HEK293 (cell line): Measurements from ENCODE around the gene KCNH5.

Experiments used
- CTCF ChIA-PET: fragments of 350-600 bp; formaldehyde crosslinking; extraction: SDS; loops from one replicate; lab custom pipeline; 2021; ENCODE audit warnings: antibody characterized with exemption; lab: Yijun Ruan, JAX
- POLR2A ChIA-PET: fragments of 300-600 bp; formaldehyde crosslinking; extraction: SDS; loops from one replicate; lab custom pipeline; 2020; ENCODE audit warnings: antibody characterized with exemption, inconsistent platforms; lab: Yijun Ruan, JAX
- H3K27ac ChIP-seq: fragments of 200-500 bp; sonication (Bioruptor generic); 2 replicates; pipeline ENCODE4 v1.5.1; 2014; ENCODE audit warnings: low read depth, low read length, control low read depth, inconsistent platforms; ENCODE audit errors: extremely low read depth
- H3K36me3 ChIP-seq, 2 experiments: fragments of 200-500 bp in 1 of 2; sonication (Bioruptor generic) in 1 of 2; 1 replicate in 1 of 2; 2 replicates in 1 of 2; pipeline ENCODE4 v1.5.1; 2014 to 2017; ENCODE audit warnings: inconsistent platforms in 2 of 2, low read length in 2 of 2; ENCODE audit not compliant: control insufficient read depth in 2 of 2, insufficient read depth in 1 of 2
- H3K4me1 ChIP-seq: fragments of 200-500 bp; sonication (Bioruptor generic); 2 replicates; pipeline ENCODE4 v1.5.1; 2014; ENCODE audit warnings: mild to moderate bottlenecking, low read length, inconsistent platforms; ENCODE audit not compliant: control insufficient read depth, insufficient read depth
- H3K4me3 ChIP-seq: 2 replicates; pipeline ENCODE4 v1.5.1; 2011; ENCODE audit warnings: low read depth, mild to moderate bottlenecking, control low read depth, low read length, moderate library complexity
- H3K9me3 ChIP-seq: fragments of 200-500 bp; sonication (Bioruptor generic); 2 replicates; pipeline ENCODE4 v1.5.1; 2014; ENCODE audit warnings: low read depth, low read length, inconsistent platforms; ENCODE audit not compliant: control insufficient read depth, insufficient read depth
- AEBP2 ChIP-seq: fragments of 450-650 bp; formaldehyde crosslinking; IDR thresholded peaks from 2 replicates; pipeline ENCODE4 v1.5.1; 2016; ENCODE audit warnings: missing biosample characterization, missing genetic modification characterization, borderline replicate concordance
- KLF1 ChIP-seq: fragments of 450-650 bp; formaldehyde crosslinking; IDR thresholded peaks from 2 replicates; pipeline ENCODE4 v1.5.1; 2016; ENCODE audit warnings: missing biosample characterization, missing genetic modification characterization
- KLF17 ChIP-seq: fragments of 450-650 bp; formaldehyde crosslinking; IDR thresholded peaks from 2 replicates; pipeline ENCODE4 v1.5.1; 2016; ENCODE audit warnings: missing biosample characterization, missing genetic modification characterization
- KLF7 ChIP-seq: fragments of 450-650 bp; formaldehyde crosslinking; IDR thresholded peaks from 2 replicates; pipeline ENCODE4 v1.5.1; 2016; ENCODE audit warnings: missing biosample characterization, missing genetic modification characterization, borderline replicate concordance
- KLF9 ChIP-seq: fragments of 450-650 bp; formaldehyde crosslinking; IDR thresholded peaks from 2 replicates; pipeline ENCODE4 v1.5.1; 2016; ENCODE audit warnings: missing biosample characterization, missing genetic modification characterization, low read depth
- MYNN ChIP-seq: fragments of 450-650 bp; formaldehyde crosslinking; IDR thresholded peaks from 2 replicates; pipeline ENCODE4 v1.5.1; 2016; ENCODE audit warnings: missing biosample characterization, missing genetic modification characterization, borderline replicate concordance
- OVOL3 ChIP-seq: fragments of 450-650 bp; formaldehyde crosslinking; IDR thresholded peaks from 2 replicates; pipeline ENCODE4 v1.5.1; 2016; ENCODE audit warnings: missing biosample characterization, missing genetic modification characterization
- SP7 ChIP-seq: fragments of 450-650 bp; formaldehyde crosslinking; IDR thresholded peaks from 2 replicates; pipeline ENCODE4 v1.5.1; 2016; ENCODE audit warnings: missing biosample characterization, missing genetic modification characterization
- ZBTB26 ChIP-seq: fragments of 450-650 bp; formaldehyde crosslinking; optimal IDR thresholded peaks from 2 replicates; pipeline ENCODE3; 2016; ENCODE audit warnings: missing biosample characterization, mild to moderate bottlenecking, missing genetic modification characterization
- ZBTB8A ChIP-seq: fragments of 450-650 bp; formaldehyde crosslinking; IDR thresholded peaks from 2 replicates; pipeline ENCODE4 v1.5.1; 2016; ENCODE audit warnings: missing biosample characterization, missing genetic modification characterization
- ZNF112 ChIP-seq: fragments of 450-650 bp; formaldehyde crosslinking; IDR thresholded peaks from 2 replicates; pipeline ENCODE4 v1.5.0; 2017; ENCODE audit warnings: missing biosample characterization, missing genetic modification characterization
- ZNF157 ChIP-seq: fragments of 450-650 bp; formaldehyde crosslinking; IDR thresholded peaks from 2 replicates; pipeline ENCODE4 v1.5.1; 2016; ENCODE audit warnings: missing biosample characterization, missing genetic modification characterization
- ZNF174 ChIP-seq: fragments of 450-650 bp; formaldehyde crosslinking; IDR thresholded peaks from 2 replicates; pipeline ENCODE4 v1.5.0; 2017; ENCODE audit warnings: missing biosample characterization, mild to moderate bottlenecking, missing genetic modification characterization
- ZNF2 ChIP-seq: fragments of 450-650 bp; formaldehyde crosslinking; IDR thresholded peaks from 2 replicates; pipeline ENCODE4 v1.5.1; 2016; ENCODE audit warnings: missing biosample characterization, missing genetic modification characterization
- ZNF23 ChIP-seq: fragments of 450-650 bp; formaldehyde crosslinking; IDR thresholded peaks from 2 replicates; pipeline ENCODE4 v1.5.1; 2016; ENCODE audit warnings: missing biosample characterization, missing genetic modification characterization, borderline replicate concordance
- ZNF24 ChIP-seq: fragments of 450-650 bp; formaldehyde crosslinking; IDR thresholded peaks from 2 replicates; pipeline ENCODE4 v1.5.1; 2016; ENCODE audit warnings: missing biosample characterization, missing genetic modification characterization
- ZNF248 ChIP-seq: fragments of 450-650 bp; formaldehyde crosslinking; IDR thresholded peaks from 2 replicates; pipeline ENCODE4 v1.5.1; 2017; ENCODE audit warnings: missing biosample characterization, missing genetic modification characterization
- ZNF350 ChIP-seq: fragments of 450-650 bp; formaldehyde crosslinking; IDR thresholded peaks from 2 replicates; pipeline ENCODE4 v1.5.0; 2017; ENCODE audit warnings: missing biosample characterization, mild to moderate bottlenecking, missing genetic modification characterization
- ZNF366 ChIP-seq: fragments of 450-650 bp; formaldehyde crosslinking; conservative IDR thresholded peaks from 2 replicates; pipeline ENCODE4 v1.5.1; 2016; ENCODE audit warnings: missing biosample characterization, missing genetic modification characterization
- ZNF404 ChIP-seq: fragments of 450-650 bp; formaldehyde crosslinking; IDR thresholded peaks from 2 replicates; pipeline ENCODE4 v1.5.1; 2017; ENCODE audit warnings: missing biosample characterization, missing genetic modification characterization
- ZNF473 ChIP-seq: fragments of 450-650 bp; formaldehyde crosslinking; IDR thresholded peaks from 2 replicates; pipeline ENCODE4 v1.5.1; 2017; ENCODE audit warnings: missing biosample characterization, missing genetic modification characterization
- ZNF600 ChIP-seq: fragments of 450-650 bp; formaldehyde crosslinking; IDR thresholded peaks from 2 replicates; pipeline ENCODE4 v1.5.1; 2016; ENCODE audit warnings: missing biosample characterization, missing genetic modification characterization
- ZNF747 ChIP-seq: fragments of 450-650 bp; formaldehyde crosslinking; IDR thresholded peaks from 2 replicates; pipeline ENCODE4 v1.5.1; 2016; ENCODE audit warnings: missing biosample characterization, missing genetic modification characterization
- ZNF843 ChIP-seq: fragments of 450-650 bp; formaldehyde crosslinking; IDR thresholded peaks from 2 replicates; pipeline ENCODE4 v1.5.1; 2016; ENCODE audit warnings: missing biosample characterization, missing genetic modification characterization
- TF ChIP-seq, protein P1 (sequence below): fragments of 450-650 bp; formaldehyde crosslinking; IDR thresholded peaks from 2 replicates; pipeline ENCODE4 v1.5.1; 2016; ENCODE audit warnings: missing biosample characterization, missing genetic modification characterization, borderline replicate concordance
- TF ChIP-seq, protein P2 (sequence below): fragments of 450-650 bp; formaldehyde crosslinking; IDR thresholded peaks from 2 replicates; pipeline ENCODE4 v1.5.1; 2016; ENCODE audit warnings: missing biosample characterization, missing genetic modification characterization

KCNH5 gene

GRCh38 chr14:62905566-62905965 is 139.7 kb downstream of the KCNH5 start (continued):
- TF ChIP-seq, protein P1, sequence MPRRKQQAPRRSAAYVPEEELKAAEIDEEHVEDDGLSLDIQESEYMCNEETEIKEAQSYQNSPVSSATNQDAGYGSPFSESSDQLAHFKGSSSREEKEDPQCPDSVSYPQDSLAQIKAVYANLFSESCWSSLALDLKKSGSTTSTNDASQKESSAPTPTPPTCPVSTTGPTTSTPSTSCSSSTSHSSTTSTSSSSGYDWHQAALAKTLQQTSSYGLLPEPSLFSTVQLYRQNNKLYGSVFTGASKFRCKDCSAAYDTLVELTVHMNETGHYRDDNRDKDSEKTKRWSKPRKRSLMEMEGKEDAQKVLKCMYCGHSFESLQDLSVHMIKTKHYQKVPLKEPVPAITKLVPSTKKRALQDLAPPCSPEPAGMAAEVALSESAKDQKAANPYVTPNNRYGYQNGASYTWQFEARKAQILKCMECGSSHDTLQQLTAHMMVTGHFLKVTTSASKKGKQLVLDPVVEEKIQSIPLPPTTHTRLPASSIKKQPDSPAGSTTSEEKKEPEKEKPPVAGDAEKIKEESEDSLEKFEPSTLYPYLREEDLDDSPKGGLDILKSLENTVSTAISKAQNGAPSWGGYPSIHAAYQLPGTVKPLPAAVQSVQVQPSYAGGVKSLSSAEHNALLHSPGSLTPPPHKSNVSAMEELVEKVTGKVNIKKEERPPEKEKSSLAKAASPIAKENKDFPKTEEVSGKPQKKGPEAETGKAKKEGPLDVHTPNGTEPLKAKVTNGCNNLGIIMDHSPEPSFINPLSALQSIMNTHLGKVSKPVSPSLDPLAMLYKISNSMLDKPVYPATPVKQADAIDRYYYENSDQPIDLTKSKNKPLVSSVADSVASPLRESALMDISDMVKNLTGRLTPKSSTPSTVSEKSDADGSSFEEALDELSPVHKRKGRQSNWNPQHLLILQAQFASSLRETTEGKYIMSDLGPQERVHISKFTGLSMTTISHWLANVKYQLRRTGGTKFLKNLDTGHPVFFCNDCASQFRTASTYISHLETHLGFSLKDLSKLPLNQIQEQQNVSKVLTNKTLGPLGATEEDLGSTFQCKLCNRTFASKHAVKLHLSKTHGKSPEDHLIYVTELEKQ (tag by site-specific recombination) = no peak
- TF ChIP-seq ZNF2 (tag by site-specific recombination) (no peak), ZBTB8A (tag by site-specific recombination) (no peak), OVOL3 (tag by site-specific recombination) (no peak), ZNF473 (tag by site-specific recombination) (no peak), AEBP2 (tag by site-specific recombination) (no peak), KLF1 (tag by site-specific recombination) (no peak), ZNF112 (tag by site-specific recombination) (no peak), ZBTB26 (tag by site-specific recombination) (no peak), ZNF350 (no peak), MYNN (tag by site-specific recombination) (no peak)

DNA sequence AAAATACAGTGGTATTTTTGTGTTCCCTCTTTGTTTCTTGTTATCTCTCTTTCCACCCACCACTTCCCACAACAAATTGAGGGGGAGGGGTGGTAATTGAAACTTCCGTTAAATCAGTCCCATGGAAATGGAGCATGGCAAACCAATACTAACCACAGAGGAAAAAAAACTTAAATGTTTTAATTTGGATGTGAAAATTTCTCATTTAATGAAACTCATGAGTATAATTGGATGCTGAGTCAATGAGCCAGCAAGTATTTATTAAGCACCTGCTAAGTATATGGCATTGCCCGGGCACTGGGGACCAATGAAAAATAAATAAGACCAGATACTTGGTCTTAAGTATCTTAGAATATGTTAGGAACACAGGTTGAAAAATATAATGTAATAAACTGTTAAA is 147.5 kb downstream of the KCNH5 start:
- POLR2A ChIA-PET = no interaction called here
- H3K27ac ChIP-seq = no peak overlapping the region
- H3K4me3 ChIP-seq = no peak overlapping the region
- no peaks in the 10 kb centered on the region for H3K9me3 ChIP-seq
- H3K4me1 ChIP-seq = no peaks in the 10 kb centered on the region
- TF ChIP-seq, protein P2, sequence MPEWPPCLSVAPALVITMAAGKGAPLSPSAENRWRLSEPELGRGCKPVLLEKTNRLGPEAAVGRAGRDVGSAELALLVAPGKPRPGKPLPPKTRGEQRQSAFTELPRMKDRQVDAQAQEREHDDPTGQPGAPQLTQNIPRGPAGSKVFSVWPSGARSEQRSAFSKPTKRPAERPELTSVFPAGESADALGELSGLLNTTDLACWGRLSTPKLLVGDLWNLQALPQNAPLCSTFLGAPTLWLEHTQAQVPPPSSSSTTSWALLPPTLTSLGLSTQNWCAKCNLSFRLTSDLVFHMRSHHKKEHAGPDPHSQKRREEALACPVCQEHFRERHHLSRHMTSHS (tag by site-specific recombination) = no peak
- no peak for TF ChIP-seq KLF17 (tag by site-specific recombination)
- TF ChIP-seq ZNF157 = no peak
- no peak for TF ChIP-seq SP7 (tag by site-specific recombination)
- no peak for TF ChIP-seq ZNF366 (tag by site-specific recombination)
- no peak for TF ChIP-seq ZNF174 (tag by site-specific recombination)
- no peak for TF ChIP-seq ZNF23 (tag by site-specific recombination)
- TF ChIP-seq KLF9 (tag by site-specific recombination) = no peak
- no peak for TF ChIP-seq KLF7 (tag by site-specific recombination)
- no peak for TF ChIP-seq ZNF248
- TF ChIP-seq ZNF600 (tag by site-specific recombination) = no peak
- no peak for TF ChIP-seq ZNF843
- no peak for TF ChIP-seq ZNF24
- TF ChIP-seq ZNF2 (tag by site-specific recombination) = no peak
- no peak for TF ChIP-seq ZNF747
- no peak for TF ChIP-seq ZNF404
- no peak for TF ChIP-seq ZNF112 (tag by site-specific recombination)
- CTCF ChIA-PET = no interaction called here
- H3K36me3 ChIP-seq = no peaks in the 10 kb centered on the region
